Raji (cell line): Measurements from ENCODE around the gene CA4.

Experiments
- POLR2A ChIP-seq: IDR thresholded peaks from 2 replicates; pipeline ENCODE4 v1.6.1; 2011; ENCODE audit warnings: low read depth, low read length, control low read depth; ENCODE audit not compliant: insufficient read depth

Gene CA4

DNA sequence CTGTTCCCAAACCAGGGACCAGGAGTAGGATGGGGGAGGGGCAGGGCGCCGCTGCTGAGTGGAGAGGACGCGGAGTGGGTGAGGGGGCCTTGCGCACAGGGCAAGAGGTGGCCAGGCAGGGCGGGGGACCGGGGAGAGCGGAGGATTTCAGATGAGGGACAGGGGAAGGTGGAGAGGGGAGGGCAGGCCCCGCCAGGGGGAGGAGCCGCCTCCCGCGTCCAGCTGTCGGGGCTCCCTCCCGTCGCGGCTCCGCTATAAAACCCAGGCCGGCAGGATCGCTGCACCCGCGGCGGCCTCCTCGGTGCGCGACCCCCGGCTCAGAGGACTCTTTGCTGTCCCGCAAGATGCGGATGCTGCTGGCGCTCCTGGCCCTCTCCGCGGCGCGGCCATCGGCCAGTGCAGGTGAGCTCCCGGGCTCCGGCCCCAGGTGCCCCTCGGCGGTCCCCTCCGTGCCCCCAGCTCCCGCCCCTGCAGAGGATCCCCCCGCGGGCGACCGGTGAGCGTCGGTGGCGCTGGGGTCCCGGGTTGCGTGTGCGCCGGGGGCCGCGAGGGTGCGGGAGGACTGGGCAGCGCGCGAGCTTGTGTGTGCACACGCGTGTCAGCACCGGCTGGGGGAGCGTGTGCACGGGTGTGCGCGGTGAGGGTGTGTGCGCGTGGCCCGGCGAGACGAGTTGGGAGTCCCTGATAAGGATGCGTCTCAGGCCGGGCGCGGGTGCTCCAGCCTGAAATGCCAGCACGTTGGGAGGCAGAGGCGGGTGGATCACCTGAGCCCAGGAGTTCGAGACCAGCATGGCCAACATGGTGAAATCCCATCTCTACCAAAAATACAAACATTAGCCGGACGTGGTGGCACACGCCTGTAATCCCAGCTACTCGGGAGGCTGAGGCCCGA is at the start of gene CA4:
Gene CA4 (plus strand): TSS at position 283 of the 892 bp plus-strand sequence. CDS start 62 bp downstream, at position 345.
- no peak for TF ChIP-seq POLR2A

DNA sequence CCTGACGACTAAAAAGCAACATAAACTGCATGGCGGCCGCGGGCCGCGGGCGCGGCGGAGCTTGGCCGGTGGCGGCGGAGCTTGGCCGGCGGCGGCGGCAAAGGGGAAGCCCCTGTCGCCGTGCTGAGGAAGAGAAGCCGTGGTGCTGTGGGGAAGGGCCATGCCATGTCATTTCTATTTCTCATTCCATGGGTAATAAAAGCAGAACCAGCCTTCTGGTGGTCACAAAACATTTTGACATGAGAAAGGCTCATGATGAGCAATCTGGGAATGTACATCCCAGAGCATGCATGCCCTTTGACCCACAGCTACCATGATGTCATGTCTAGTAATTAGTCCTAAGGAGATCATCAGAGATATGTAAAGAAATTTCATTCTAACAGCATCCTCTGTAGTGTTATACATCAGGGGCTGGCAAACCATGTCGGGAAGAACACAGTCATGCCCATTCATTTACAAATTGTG is 47.1 kb upstream of the CA4 start:
- no peak for TF ChIP-seq POLR2A

- TF ChIP-seq POLR2A, result no peak
Observed at GRCh38 chr17:60103957-60104356, 45.8 kb upstream of the CA4 start.

- no peak for TF ChIP-seq POLR2A
Observed at GRCh38 chr17:60106340-60107059, 43.3 kb upstream of the CA4 start.

GRCh38 chr17:60107526-60108257 is 42.1 kb upstream of the CA4 start:
- no peak for TF ChIP-seq POLR2A

- no peak for TF ChIP-seq POLR2A
Observed at GRCh38 chr17:60108712-60109111, 41.1 kb upstream of the CA4 start.

DNA sequence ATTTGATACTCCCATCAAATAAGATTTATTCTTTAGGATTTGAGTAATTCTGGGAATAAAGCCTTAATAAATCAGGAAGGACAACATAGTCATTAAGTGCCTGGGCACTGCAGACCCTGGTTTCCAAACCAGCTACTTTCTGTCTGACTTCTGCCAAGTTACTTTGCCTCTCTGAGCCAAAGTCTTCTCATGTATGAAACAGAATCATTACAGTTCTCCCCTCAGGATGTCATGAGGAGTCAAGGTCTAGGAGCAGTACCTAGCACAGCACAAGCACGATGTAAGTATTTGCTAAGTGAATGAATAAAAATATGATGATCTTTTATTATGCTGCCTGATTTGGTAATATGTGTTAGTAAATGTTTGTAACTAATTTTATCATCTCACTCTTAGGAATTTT is 40.6 kb upstream of the CA4 start:
- no peak for TF ChIP-seq POLR2A

- TF ChIP-seq POLR2A, result no peak
Observed at GRCh38 chr17:60110586-60110985, 39.2 kb upstream of the CA4 start.

- no peak for TF ChIP-seq POLR2A
Observed at GRCh38 chr17:60127068-60128064, 22.4 kb upstream of the CA4 start.

DNA sequence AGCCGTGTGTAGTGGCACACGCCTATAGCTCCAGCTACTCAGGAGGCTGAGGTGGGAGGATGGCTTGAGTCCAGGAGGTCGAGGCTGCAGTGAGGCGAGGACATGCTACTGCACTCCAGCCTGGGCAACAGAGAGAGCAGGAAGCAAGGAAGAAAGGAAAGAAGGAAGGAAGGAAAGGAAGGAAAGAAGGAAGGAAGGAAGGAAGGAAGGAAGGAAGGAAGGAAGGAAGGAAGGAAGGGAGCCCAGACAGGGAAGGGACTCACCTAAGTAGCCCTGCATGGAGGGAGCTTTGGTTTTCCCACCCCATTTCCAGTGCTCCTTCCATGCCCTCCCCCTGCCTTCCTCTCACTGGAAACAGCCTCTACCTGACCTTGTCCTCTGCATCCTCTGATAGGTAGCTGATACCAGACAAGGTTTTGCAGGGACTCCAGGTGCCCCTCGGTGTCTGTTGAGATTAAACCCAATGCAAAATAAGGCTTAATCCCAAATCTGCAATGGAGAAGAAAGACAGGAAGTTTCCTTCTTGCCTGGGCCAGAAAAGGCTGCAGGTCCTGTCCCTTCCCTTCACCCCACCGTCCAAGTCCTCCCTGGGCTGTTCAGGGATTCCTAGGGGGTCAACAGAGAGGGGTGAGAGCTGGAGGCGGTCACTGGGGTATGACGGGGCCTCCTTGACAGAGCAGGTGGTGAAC is 21.5 kb upstream of the CA4 start:
- TF ChIP-seq POLR2A, result no peak

DNA sequence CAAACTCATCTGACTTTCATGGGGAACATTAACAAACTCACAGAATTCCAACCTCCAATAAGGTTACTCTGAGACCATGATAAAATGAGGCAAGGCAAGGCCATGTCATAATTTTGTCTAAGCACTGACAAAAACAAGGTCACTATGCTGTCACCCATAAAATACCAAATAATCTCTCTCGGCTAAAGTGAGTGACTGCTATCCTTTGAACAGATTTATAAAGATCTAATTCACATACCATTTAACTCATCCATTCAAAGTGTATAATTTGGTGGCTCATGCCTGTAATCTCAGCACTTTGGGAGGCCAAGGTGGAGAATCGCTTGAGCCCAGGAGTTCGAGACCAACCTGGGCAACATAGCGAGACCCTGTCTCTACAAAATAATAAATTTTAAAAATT is 20.6 kb upstream of the CA4 start:
- no peak for TF ChIP-seq POLR2A

DNA sequence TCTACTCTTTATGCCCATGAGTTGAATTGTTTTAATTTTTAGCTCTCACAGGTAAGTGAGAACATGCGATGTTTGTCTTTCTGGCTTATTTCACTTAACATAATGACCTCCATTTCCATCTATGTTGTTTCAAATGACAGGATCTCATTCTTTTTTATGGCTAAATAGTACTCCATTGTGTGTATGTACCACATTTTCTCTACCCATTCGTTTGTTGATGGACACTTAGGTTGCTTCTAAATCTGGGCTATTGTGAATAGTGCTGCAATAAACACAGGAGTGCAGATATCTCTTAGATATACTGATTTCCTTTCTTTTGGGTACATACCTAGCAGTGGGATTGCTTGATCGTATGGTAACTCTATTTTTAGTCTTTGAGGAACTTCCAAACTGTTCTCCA is 19.3 kb upstream of the CA4 start:
- no peak for TF ChIP-seq POLR2A

DNA sequence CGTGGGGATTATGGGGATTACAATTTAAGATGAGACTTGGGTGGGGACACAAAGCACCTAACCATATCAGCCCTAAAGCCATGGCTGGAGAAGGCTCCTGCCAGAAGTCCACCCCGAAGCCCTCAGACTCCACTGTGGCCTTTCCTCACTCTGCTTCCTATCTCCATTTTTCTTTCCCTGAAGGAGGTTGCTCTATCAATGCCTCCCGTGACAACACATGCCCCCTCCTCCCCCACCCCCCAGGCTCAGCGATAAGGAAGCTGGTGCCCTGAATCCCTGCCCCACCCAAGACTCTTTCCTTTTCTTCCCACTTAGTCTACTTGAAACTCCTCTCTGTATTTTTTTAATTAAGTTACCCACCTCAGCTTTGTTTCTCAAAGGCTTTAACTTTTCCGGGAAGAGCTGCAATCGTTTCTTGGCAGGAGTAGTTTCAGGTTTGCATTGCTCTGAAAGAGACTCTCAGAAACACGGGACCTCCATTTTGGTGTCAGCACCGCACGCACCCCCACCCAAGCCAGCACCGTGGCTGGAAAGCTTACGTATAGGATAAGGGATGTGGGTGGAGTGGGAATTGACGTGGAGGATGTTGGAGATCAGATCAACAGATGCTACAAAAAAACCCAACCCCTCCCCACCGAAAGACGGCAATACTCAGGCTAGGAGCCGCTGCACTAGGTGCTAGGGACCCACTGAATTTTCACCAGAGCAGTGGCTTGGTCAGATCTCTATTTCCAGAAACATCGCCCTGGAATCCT is 15.2 kb upstream of the CA4 start:
- no peak for TF ChIP-seq POLR2A

GRCh38 chr17:60135151-60135950 is 14.4 kb upstream of the CA4 start:
- TF ChIP-seq POLR2A, result peak; percentile 76
